H1 (cell line): ENCODE measurements around the gene CXCR5. TPM values are rescaled to one million over a fixed set of nuclear protein-coding genes. Genes with fewer than 3 reads are reported as not detected.

ENCODE experiments used
- CTCF ChIA-PET: fragments of 300-600 bp; sonication (Branson Sonifier 250); formaldehyde crosslinking; loops from one replicate; lab custom pipeline; 2021; ENCODE audit not compliant: partially characterized antibody; lab: Charles Lee
- POLR2A ChIA-PET: fragments of 300-600 bp; sonication (Branson Sonifier 250); formaldehyde crosslinking; loops from one replicate; lab custom pipeline; 2021; ENCODE audit warnings: inconsistent platforms; ENCODE audit not compliant: partially characterized antibody; lab: Charles Lee
- DNase-seq, 2 experiments: peaks; one replicate each; pipeline versions ENCODE4 v3.0.0 to v3.0.0-alpha.2; 2010 to 2022; ENCODE audit warnings: low spot score in 2 of 2, low read depth in 1 of 2, mixed read lengths in 1 of 2
- FAIRE-seq: peaks from 2 replicates; lab custom pipeline; 2011; peaks lifted over from hg19 to GRCh38; lab: Jason Lieb, UNC
- H2AFZ ChIP-seq: 2 replicates; pipeline ENCODE4 v1.8.1; 2012; ENCODE audit warnings: low read length, inconsistent platforms
- H2AK5ac ChIP-seq: 2 replicates; pipeline ENCODE4 v1.6.1; 2013; ENCODE audit warnings: low read depth, low read length
- H2BK120ac ChIP-seq: replicated peaks from 2 replicates; pipeline ENCODE3; 2013; ENCODE audit warnings: low read depth, low read length, inconsistent platforms
- H2BK12ac ChIP-seq: 2 replicates; pipeline ENCODE4 v1.6.1; 2013; ENCODE audit warnings: low read depth, low read length
- H2BK15ac ChIP-seq: 2 replicates; pipeline ENCODE4 v1.6.1; 2013; ENCODE audit warnings: low read length
- H2BK20ac ChIP-seq: 2 replicates; pipeline ENCODE4 v1.6.1; 2013; ENCODE audit warnings: low read length
- H2BK5ac ChIP-seq: 2 replicates; pipeline ENCODE4 v1.6.1; 2013; ENCODE audit warnings: low read depth, low read length
- H3K14ac ChIP-seq: 2 replicates; pipeline ENCODE4 v1.6.1; 2013; ENCODE audit warnings: inconsistent platforms; ENCODE audit not compliant: insufficient read length
- H3K18ac ChIP-seq: 2 replicates; pipeline ENCODE4 v1.6.1; 2013; ENCODE audit warnings: low read length; ENCODE audit errors: extremely low read depth
- H3K23ac ChIP-seq: 2 replicates; pipeline ENCODE4 v1.6.1; 2013; ENCODE audit warnings: inconsistent platforms; ENCODE audit not compliant: insufficient read length
- H3K23me2 ChIP-seq: 2 replicates; pipeline ENCODE4 v1.6.1; 2013; ENCODE audit warnings: low read depth, low read length
- H3K27ac ChIP-seq: 2 replicates; pipeline ENCODE4 v1.6.1; 2011; ENCODE audit warnings: low read depth, low read length, inconsistent platforms
- H3K27me3 ChIP-seq, 4 experiments: replicated peaks in 1 of 4; 1 replicate in 1 of 4; 2 replicates in 3 of 4; pipeline versions ENCODE4 v1.6.1 to v1.8.1; 2011 to 2013; ENCODE audit warnings: low read length in 3 of 4, mild to moderate bottlenecking in 3 of 4, inconsistent platforms in 2 of 4, mixed read lengths in 2 of 4, moderate library complexity in 1 of 4; ENCODE audit not compliant: control insufficient read depth in 3 of 4, insufficient read depth in 3 of 4; ENCODE audit errors: extremely low read depth in 1 of 4
- H3K36me3 ChIP-seq, 4 experiments: 2 replicates each; pipeline versions ENCODE4 v1.6.1 to v1.8.1; 2011 to 2013; ENCODE audit warnings: mild to moderate bottlenecking in 4 of 4, low read length in 3 of 4, moderate library complexity in 2 of 4, control low read depth in 1 of 4, inconsistent platforms in 1 of 4; ENCODE audit not compliant: insufficient read depth in 4 of 4, control insufficient read depth in 2 of 4
- H3K4ac ChIP-seq: replicated peaks from 2 replicates; pipeline ENCODE3; 2013; ENCODE audit warnings: low read length, low read depth, mixed read lengths, inconsistent platforms; ENCODE audit not compliant: insufficient read length
- H3K4me1 ChIP-seq, 4 experiments: replicated peaks in 1 of 4; 1 replicate in 1 of 4; 2 replicates in 3 of 4; pipeline versions ENCODE4 v1.6.1 to v1.8.1; 2011 to 2013; ENCODE audit warnings: low read length in 3 of 4, inconsistent platforms in 2 of 4, mixed read lengths in 1 of 4; ENCODE audit not compliant: insufficient read depth in 4 of 4, control insufficient read depth in 3 of 4
- H3K4me2 ChIP-seq, 2 experiments: 2 replicates each; pipeline versions ENCODE4 v1.6.1 to v1.8.1; 2011 to 2013; ENCODE audit warnings: low read depth in 2 of 2, low read length in 2 of 2, control low read depth in 1 of 2, inconsistent platforms in 1 of 2, mild to moderate bottlenecking in 1 of 2; ENCODE audit not compliant: insufficient read depth in 1 of 2
- H3K4me3 ChIP-seq, 4 experiments: fragments of 200-600, 300-600 bp in 1 of 4; sonication (generic), shearing (Covaris generic), sonication (Bioruptor Twin) in 1 of 4; 2 replicates each; pipeline versions ENCODE4 v1.5.1 to v1.8.1; 2011 to 2016; ENCODE audit warnings: low read length in 4 of 4, low read depth in 3 of 4, control low read depth in 2 of 4, inconsistent platforms in 2 of 4, mild to moderate bottlenecking in 2 of 4, mixed read lengths in 1 of 4, moderate library complexity in 1 of 4; ENCODE audit not compliant: insufficient read depth in 2 of 4; ENCODE audit errors: extremely low read depth in 1 of 4
- H3K56ac ChIP-seq: replicated peaks from 2 replicates; pipeline ENCODE3; 2013; ENCODE audit warnings: low read depth, mild to moderate bottlenecking, mixed read lengths, low read length, inconsistent platforms; ENCODE audit not compliant: insufficient read length
- H3K79me1 ChIP-seq: 2 replicates; pipeline ENCODE4 v1.6.1; 2013; ENCODE audit warnings: low read depth, low read length, control low read depth
- H3K79me2 ChIP-seq, 2 experiments: 2 replicates each; pipeline versions ENCODE4 v1.6.1 to v1.8.1; 2012 to 2013; ENCODE audit warnings: low read length in 2 of 2, mild to moderate bottlenecking in 2 of 2, inconsistent platforms in 1 of 2; ENCODE audit not compliant: insufficient read depth in 2 of 2, control insufficient read depth in 1 of 2
- H3K9ac ChIP-seq, 4 experiments: replicated peaks in 1 of 4; 1 replicate in 1 of 4; 2 replicates in 3 of 4; pipeline versions ENCODE4 v1.6.1 to v1.8.1; 2011 to 2013; ENCODE audit warnings: low read depth in 3 of 4, low read length in 3 of 4, control low read depth in 2 of 4, mild to moderate bottlenecking in 2 of 4, moderate library complexity in 2 of 4, inconsistent platforms in 1 of 4; ENCODE audit errors: extremely low read depth in 1 of 4
- H3K9me3 ChIP-seq, 2 experiments: 2 replicates each; pipeline versions ENCODE4 v1.6.1 to v1.8.1; 2012 to 2013; ENCODE audit warnings: mild to moderate bottlenecking in 2 of 2, moderate library complexity in 2 of 2, control low read depth in 1 of 2, inconsistent platforms in 1 of 2, low read depth in 1 of 2, low read length in 1 of 2, mixed read lengths in 1 of 2; ENCODE audit not compliant: insufficient read depth in 2 of 2
- H4K20me1 ChIP-seq, 2 experiments: replicated peaks in 1 of 2; 2 replicates each; pipeline versions ENCODE3 to v1.8.1; 2011 to 2013; ENCODE audit warnings: inconsistent platforms in 2 of 2, low read length in 2 of 2, mild to moderate bottlenecking in 1 of 2; ENCODE audit not compliant: insufficient read depth in 2 of 2, control insufficient read depth in 1 of 2
- H4K5ac ChIP-seq: 2 replicates; pipeline ENCODE4 v1.6.1; 2013; ENCODE audit warnings: low read length, low read depth, mixed read lengths, inconsistent platforms; ENCODE audit not compliant: insufficient read length
- H4K8ac ChIP-seq: 2 replicates; pipeline ENCODE4 v1.8.0; 2013; ENCODE audit warnings: mild to moderate bottlenecking, moderate library complexity, low read length, inconsistent platforms; ENCODE audit not compliant: insufficient read depth; ENCODE audit errors: extremely low read depth
- H4K91ac ChIP-seq: replicated peaks from 2 replicates; pipeline ENCODE3; 2013; ENCODE audit warnings: low read length, mixed read lengths, inconsistent platforms; ENCODE audit not compliant: insufficient read length
- BACH1 ChIP-seq: IDR thresholded peaks from 2 replicates; pipeline ENCODE4 v1.6.1; 2012; ENCODE audit warnings: low read length, improper control_type of control experiment
- WGBS, 2 experiments: shearing (Covaris generic) in 1 of 2; methylation state at CpG; one replicate each; pipeline versions ENCODE4 v1.1.6 to v1.1.7; 2013 to 2015; ENCODE audit warnings: low lambda C conversion rate in 2 of 2, mixed read lengths in 2 of 2, inconsistent platforms in 1 of 2, low coverage in 1 of 2, missing lambda C conversion rate in 1 of 2; ENCODE audit not compliant: insufficient replicate concordance in 2 of 2, insufficient coverage in 1 of 2, insufficient read length in 1 of 2; ENCODE audit errors: extremely low coverage in 1 of 2, missing lambda C conversion rate in 1 of 2; 5-methylcytosine and 5-hydroxymethylcytosine counted together
- polyA plus RNA-seq, 7 experiments: library from polyadenylated mRNA; depleted of rRNA in 3 of 7; stranded (reverse) in 5 of 7; unstranded in 2 of 7; fragments of >200 nt in 5 of 7; fragments of 200-250 nt in 2 of 7; gene quantifications; 1 replicate in 5 of 7; 2 replicates in 1 of 7; 4 replicates in 1 of 7; pipeline versions ENCODE4 v1.2.1 to v1.2.3, GENCODE V29; 2011 to 2013; ENCODE audit warnings: missing spikeins in 2 of 7, mixed read lengths in 2 of 7
- total RNA-seq: library from RNA; stranded (reverse); fragmentation: NEBNext Ultra II Directional; extraction: Animal tissue kit (Norgen Biotek cat#: 25700); gene quantifications from 2 replicates; pipeline ENCODE4 v1.2.1, GENCODE V29; 2021

CXCR5 gene
- total and polyA plus RNA-seq, 2 of the 8 experiments (the other 6 are each of a cell fraction or from before 2014, with no cell fraction given): not detected

DNA sequence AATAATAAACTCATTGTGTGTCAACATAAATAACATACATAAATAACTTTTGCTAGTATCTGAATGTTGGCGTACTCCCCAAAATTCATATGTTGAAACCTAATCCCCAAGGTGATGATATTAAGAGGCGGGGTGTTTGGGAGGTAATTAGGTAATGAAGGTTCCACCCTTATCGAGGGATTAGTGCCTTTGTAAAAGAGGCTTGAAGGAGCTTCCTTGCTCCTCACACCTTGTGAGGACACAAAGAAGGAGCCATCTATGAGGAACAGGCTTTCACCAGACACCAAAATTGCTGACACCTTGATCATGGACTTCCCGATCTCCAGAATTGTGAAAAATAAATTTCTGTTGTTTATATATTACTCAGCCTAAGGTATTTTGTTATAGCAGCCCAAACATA, 33.9 kb upstream of the CXCR5 start:
- POLR2A ChIA-PET: interaction anchor here (1.0 kb wide), 1 partner anchor 58 kb away, joined by 4 read pairs; no protein-coding TSS in a partner anchor
- no peak overlapping the region for H2BK120ac ChIP-seq
- H2AFZ ChIP-seq: no peak overlapping the region
- H2BK5ac ChIP-seq: no peak overlapping the region
- H3K4me3 ChIP-seq: no peak overlapping the region
- H2AK5ac ChIP-seq: no peak overlapping the region
- no peaks in the 10 kb centered on the region for H3K4me1 ChIP-seq
- H3K9me3 ChIP-seq: no peaks in the 10 kb centered on the region
- no peaks in the 10 kb centered on the region for H3K27me3 ChIP-seq
- H3K9ac ChIP-seq: no peak overlapping the region
- no peak for TF ChIP-seq BACH1
- TF ChIP-seq, all 59 proteins: peak for 0
- H3K23me2 ChIP-seq: no peaks in the 10 kb centered on the region
- H3K79me1 ChIP-seq: no peaks in the 10 kb centered on the region
- no peaks in the 10 kb centered on the region for H4K20me1 ChIP-seq
- H3K18ac ChIP-seq: no peak overlapping the region
- H3K79me2 ChIP-seq: no peaks in the 10 kb centered on the region
- no peak overlapping the region for H3K14ac ChIP-seq
- H4K5ac ChIP-seq: no peak overlapping the region
- H4K8ac ChIP-seq: no peak overlapping the region
- DNase-seq: no peak
- H2BK12ac ChIP-seq: no peak overlapping the region
- no peak overlapping the region for H3K23ac ChIP-seq
- no peaks in the 10 kb centered on the region for H3K36me3 ChIP-seq
- H3K27ac ChIP-seq: no peak overlapping the region
- FAIRE-seq: no peak
- no peak overlapping the region for H2BK20ac ChIP-seq
- no peak overlapping the region for H3K56ac ChIP-seq
- H2BK15ac ChIP-seq: no peak overlapping the region
- WGBS, 2 experiments: 93% methylated on average over 4 of the region's 4 CpGs; no CpG with 5 or more reads in 1 of the 2 experiments
- H3K4ac ChIP-seq: no peak overlapping the region
- H4K91ac ChIP-seq: no peak overlapping the region
- CTCF ChIA-PET: interaction anchor here (1.0 kb wide), 1 partner anchor 32 kb away, joined by 3 read pairs; no protein-coding TSS in a partner anchor
- no peak overlapping the region for H3K4me2 ChIP-seq
